Ishikawa (cell line): ENCODE measurements around the gene ITGA11.

Experiments used
- NFIC ChIP-seq: IDR thresholded peaks from 2 replicates; pipeline ENCODE4 v1.6.1; 2012
- RAD21 ChIP-seq: IDR thresholded peaks from 2 replicates; pipeline ENCODE4 v1.6.1; 2012; ENCODE audit warnings: low read depth
- TAF1 ChIP-seq: IDR thresholded peaks from 2 replicates; pipeline ENCODE4 v1.6.1; 2012; ENCODE audit warnings: low read depth, mild to moderate bottlenecking
- TCF12 ChIP-seq: IDR thresholded peaks from 2 replicates; pipeline ENCODE4 v1.6.1; 2012; ENCODE audit warnings: low read depth

GRCh38 chr15:68318931-68319909, 112.7 kb downstream of the ITGA11 start:
- TF ChIP-seq RAD21 (no peak), TAF1 (no peak), NFIC (no peak), TCF12 (no peak)
